GM23248 (cell line): ENCODE results near the gene VPS72. TPM values are rescaled to one million over a fixed set of nuclear protein-coding genes. Genes with fewer than 3 reads are reported as not detected.
A peak's percentile ranks its signal among the peaks of the same experiment; 100 is the strongest.

Experiments used
- DNase-seq: peaks from one replicate; pipeline ENCODE4 v3.0.0-alpha.2; 2015
- H2AFZ ChIP-seq: fragments of 200-600 bp; sonication (generic); 2 replicates; pipeline ENCODE4 v1.6.1; 2016; ENCODE audit warnings: antibody characterized with exemption
- H3F3A ChIP-seq: fragments of 200-600 bp; sonication (generic); 2 replicates; pipeline ENCODE4 v1.6.1; 2016; ENCODE audit warnings: mild to moderate bottlenecking, antibody characterized with exemption, mixed run types; ENCODE audit not compliant: insufficient read depth
- H3K27ac ChIP-seq: fragments of 200-600 bp; sonication (generic); 2 replicates; pipeline ENCODE4 v1.5.1; 2016; ENCODE audit warnings: mild to moderate bottlenecking
- H3K27me3 ChIP-seq: fragments of 200-600 bp; sonication (generic); replicated peaks from 2 replicates; pipeline ENCODE4 v1.6.1; 2016; ENCODE audit warnings: mild to moderate bottlenecking; ENCODE audit not compliant: insufficient read depth
- H3K36me3 ChIP-seq: fragments of 200-600 bp; sonication (generic); 2 replicates; pipeline ENCODE4 v1.6.1; 2016; ENCODE audit warnings: low read depth, mild to moderate bottlenecking
- H3K4me1 ChIP-seq: fragments of 200-600 bp; sonication (generic); 2 replicates; pipeline ENCODE4 v1.6.1; 2016; ENCODE audit warnings: mild to moderate bottlenecking; ENCODE audit not compliant: insufficient read depth
- H3K4me2 ChIP-seq: fragments of 200-600 bp; sonication (generic); one replicate; pipeline ENCODE4 v1.6.1; 2016; ENCODE audit warnings: mild to moderate bottlenecking; ENCODE audit not compliant: unreplicated experiment
- H3K4me3 ChIP-seq: fragments of 200-600 bp; sonication (generic); 2 replicates; pipeline ENCODE4 v1.5.1; 2016; ENCODE audit warnings: mild to moderate bottlenecking
- H3K79me2 ChIP-seq: fragments of 200-600 bp; sonication (generic); 2 replicates; pipeline ENCODE4 v1.6.1; 2016; ENCODE audit warnings: mild to moderate bottlenecking; ENCODE audit not compliant: insufficient read depth
- H3K9ac ChIP-seq: fragments of 200-600 bp; sonication (generic); 2 replicates; pipeline ENCODE4 v1.6.1; 2016; ENCODE audit warnings: mild to moderate bottlenecking
- H3K9me2 ChIP-seq: fragments of 200-600 bp; sonication (generic); 2 replicates; pipeline ENCODE4 v1.6.1; 2016; ENCODE audit warnings: mixed run types, mild to moderate bottlenecking, moderate library complexity; ENCODE audit not compliant: insufficient read depth
- H3K9me3 ChIP-seq: fragments of 200-600 bp; sonication (generic); one replicate; pipeline ENCODE4 v1.6.1; 2017; ENCODE audit warnings: low read depth
- H4K20me1 ChIP-seq: fragments of 200-600 bp; sonication (generic); 2 replicates; pipeline ENCODE4 v1.6.0; 2016; ENCODE audit not compliant: insufficient read depth
- EZH2 ChIP-seq: fragments of 200-600 bp; sonication (generic); IDR thresholded peaks from 2 replicates; pipeline ENCODE4 v1.6.1; 2018; ENCODE audit warnings: antibody characterized with exemption, mild to moderate bottlenecking; ENCODE audit not compliant: insufficient read depth, poor library complexity, severe bottlenecking
- EZH2phosphoT487 ChIP-seq: fragments of 200-600 bp; sonication (generic); IDR thresholded peaks from 2 replicates; pipeline ENCODE4 v1.6.1; 2018; ENCODE audit warnings: antibody characterized with exemption, moderate library complexity, mild to moderate bottlenecking, low read depth; ENCODE audit not compliant: insufficient read depth
- WGBS, 2 experiments: methylation state at CpG; one replicate each; pipeline ENCODE4 v1.1.6; 2015 to 2017; ENCODE audit warnings: low lambda C conversion rate in 2 of 2, low coverage in 1 of 2; ENCODE audit errors: missing lambda C conversion rate in 2 of 2; 5-methylcytosine and 5-hydroxymethylcytosine counted together
- in situ Hi-C: fragments of 300-500 bp; cut with MboI; formaldehyde crosslinking; loops from 2 replicates; pipeline ENCODE4 v1.15.0; 2020
- polyA plus RNA-seq: library from polyadenylated mRNA; unstranded; fragments of >200 nt; fragmentation: Nextera tagmentation; extraction: Ambion mirVana; gene quantifications from 2 replicates; pipeline ENCODE4 v1.2.1, GENCODE V29; 2016
- total RNA-seq: library from RNA; depleted of rRNA; stranded (reverse); fragments of >200 nt; shearing (Covaris generic); gene quantifications from 2 replicates; pipeline ENCODE4 v1.2.3, GENCODE V29; 2014; rRNA removed

The VPS72 gene
- total and polyA plus RNA-seq, 2 experiments from 2014 or later: 45.0 to 46.5 TPM

DNA sequence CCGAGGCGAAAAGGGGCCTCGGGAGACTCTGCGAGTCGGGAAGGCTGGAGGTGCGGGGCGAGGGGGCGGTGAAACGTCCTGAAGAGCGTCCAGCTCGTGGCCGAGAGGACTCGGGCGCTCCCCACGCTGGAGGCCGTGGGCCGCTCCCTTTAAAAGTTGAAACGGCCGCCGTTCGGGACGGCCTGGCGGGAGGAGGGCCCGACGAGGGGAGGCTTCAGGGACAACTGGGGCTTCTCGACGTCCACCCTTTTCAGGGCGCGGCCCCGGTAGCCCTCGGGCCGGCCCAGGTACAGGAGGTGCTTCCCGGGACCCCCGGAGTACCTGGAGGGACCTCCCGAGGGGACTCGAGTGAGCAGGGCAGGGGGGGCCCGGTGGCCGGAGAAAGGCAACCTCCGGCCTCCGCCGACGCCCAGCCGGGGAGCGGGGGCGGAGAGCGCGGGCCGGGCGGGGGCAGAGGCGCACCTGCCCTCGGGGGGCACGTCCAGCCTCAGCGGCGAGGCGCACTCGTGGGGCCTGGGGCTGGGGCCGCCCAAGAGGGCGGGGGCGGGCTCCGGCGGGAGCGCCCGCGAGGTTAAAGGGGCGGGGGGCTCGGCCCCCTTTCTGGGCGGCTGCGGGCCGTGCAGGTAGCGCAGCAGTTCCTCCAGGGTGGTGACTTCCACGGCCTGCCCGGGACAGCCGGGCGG is 57.5 kb downstream of the VPS72 start:
- Histone ChIP-seq H4K20me1 (no peaks in the 10 kb centered on the region), H3K27ac (no peak overlapping the region), H3K4me2 (no peak overlapping the region), H3K9me2 (no peaks in the 10 kb centered on the region), H3K9ac (no peak overlapping the region), H3K9me3 (no peaks in the 10 kb centered on the region), H3K36me3 (no peaks in the 10 kb centered on the region; the same call in 1 of the 2 replicates), H3K4me3 (no peak overlapping the region), H2AFZ (no peak overlapping the region), H3K79me2 (no peaks in the 10 kb centered on the region), H3F3A (peaks cover 10% of the 10 kb centered on the region; the same call in 1 of the 2 replicates), H3K27me3 (no peaks in the 10 kb centered on the region), H3K4me1 (no peaks in the 10 kb centered on the region)
- 92% methylated on average over 26 to 74 of the region's 74 CpGs for WGBS, 2 experiments
- in situ Hi-C loops: no loop called here
- TF ChIP-seq EZH2: no peak
- TF ChIP-seq EZH2phosphoT487: no peak
- no peak for DNase-seq

DNA sequence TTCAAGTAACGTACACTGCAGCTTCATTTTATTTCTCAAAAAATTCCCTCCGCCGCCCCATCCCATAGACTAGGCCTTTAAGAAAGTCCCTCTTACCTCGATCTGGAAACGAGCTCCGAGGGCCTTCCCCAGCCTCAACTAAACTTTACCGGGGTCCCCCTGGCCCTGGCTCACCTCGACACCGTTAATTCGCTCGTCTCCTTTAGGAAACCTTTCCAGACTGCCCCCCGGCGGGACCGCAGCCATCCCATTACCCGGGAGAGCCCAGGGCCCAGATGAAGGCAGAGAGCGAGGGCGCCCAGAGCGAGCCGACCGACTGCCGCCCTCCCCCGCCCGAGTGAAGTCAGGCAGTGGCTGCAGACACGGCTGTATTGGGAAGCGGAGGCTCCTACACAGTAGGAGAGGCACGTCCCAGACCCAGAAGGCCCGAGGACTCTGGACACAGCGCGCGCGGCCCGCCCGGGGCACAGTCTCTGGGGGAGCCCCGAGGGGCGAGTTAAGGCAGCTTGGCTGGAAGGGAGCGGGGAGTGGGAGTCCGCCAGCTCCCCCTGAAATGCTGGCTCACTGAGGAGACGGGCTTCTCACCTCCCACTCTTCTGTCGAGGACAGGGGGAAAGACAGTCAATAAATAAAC is 58.2 kb downstream of the VPS72 start:
- H3K36me3 ChIP-seq: no peaks in the 10 kb centered on the region; the same call in 1 of the 2 replicates
- no peaks in the 10 kb centered on the region for H3K4me1 ChIP-seq
- WGBS, 2 experiments: 35 to 37% methylated on average over 37 to 39 of the region's 39 CpGs
- DNase-seq: peak; percentile 30
- H3K27ac ChIP-seq: no peak overlapping the region
- no peaks in the 10 kb centered on the region for H4K20me1 ChIP-seq
- H3K4me2 ChIP-seq: peak overlapping the region; percentile 84
- H3K4me3 ChIP-seq: peak overlapping the region; percentile 66
- TF ChIP-seq EZH2 (no peak), EZH2phosphoT487 (no peak)
- H3K79me2 ChIP-seq: no peaks in the 10 kb centered on the region
- H3K9me3 ChIP-seq: no peaks in the 10 kb centered on the region
- H3K9me2 ChIP-seq: no peaks in the 10 kb centered on the region
- H3K27me3 ChIP-seq: no peaks in the 10 kb centered on the region
- H3K9ac ChIP-seq: peak overlapping the region; percentile 62
- H2AFZ ChIP-seq: peak overlapping the region; percentile 91
- H3F3A ChIP-seq: peaks cover 10% of the 10 kb centered on the region; the same call in 1 of the 2 replicates
- in situ Hi-C loops: no loop called here

DNA sequence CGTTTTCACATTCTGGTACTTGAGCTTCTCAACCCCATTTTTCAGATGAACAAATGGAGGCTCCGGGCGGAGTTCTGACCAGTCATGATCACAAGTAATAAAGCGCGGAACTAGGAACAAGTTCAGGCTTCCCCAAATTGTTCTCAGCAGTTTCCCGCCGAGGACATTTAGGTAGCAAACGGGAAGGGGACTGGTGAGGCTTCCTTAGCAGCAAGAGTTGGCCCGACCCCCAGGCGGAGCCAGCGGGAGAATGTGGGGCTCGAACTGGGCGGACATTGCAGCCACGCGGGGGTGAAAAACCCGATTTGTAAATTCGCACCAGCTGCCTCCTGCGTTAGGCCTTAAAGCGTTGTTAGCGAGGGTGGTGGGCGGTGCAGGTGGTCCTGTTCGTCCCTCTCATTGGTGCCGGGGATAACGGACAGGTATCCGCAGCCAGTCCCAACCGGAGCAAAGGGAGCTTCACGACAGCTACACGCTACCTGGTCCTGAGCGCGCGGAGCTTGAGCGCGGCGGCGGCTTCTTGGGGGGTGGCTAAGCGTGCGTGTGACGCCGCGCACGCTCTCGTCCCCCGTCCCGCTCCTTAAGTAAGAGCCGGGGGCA is 58.9 kb downstream of the VPS72 start:
- H3K4me3 ChIP-seq: peak overlapping the region; percentile 66
- no peaks in the 10 kb centered on the region for H3K4me1 ChIP-seq
- no peaks in the 10 kb centered on the region for H4K20me1 ChIP-seq
- in situ Hi-C loops: no loop called here
- no peak overlapping the region for H3K27ac ChIP-seq
- peak overlapping the region; percentile 84 for H3K4me2 ChIP-seq
- DNase-seq: peak; percentile 92
- 5 to 8% methylated on average over 41 to 45 of the region's 45 CpGs for WGBS, 2 experiments
- no peaks in the 10 kb centered on the region for H3K27me3 ChIP-seq
- H3F3A ChIP-seq: peaks cover 10% of the 10 kb centered on the region; the same call in 1 of the 2 replicates
- H3K9me2 ChIP-seq: no peaks in the 10 kb centered on the region
- TF ChIP-seq EZH2phosphoT487: no peak
- peak overlapping the region; percentile 91 for H2AFZ ChIP-seq
- H3K79me2 ChIP-seq: no peaks in the 10 kb centered on the region
- no peaks in the 10 kb centered on the region for H3K9me3 ChIP-seq
- peak overlapping the region; percentile 62 for H3K9ac ChIP-seq
- H3K36me3 ChIP-seq: no peaks in the 10 kb centered on the region; the same call in 1 of the 2 replicates

DNA sequence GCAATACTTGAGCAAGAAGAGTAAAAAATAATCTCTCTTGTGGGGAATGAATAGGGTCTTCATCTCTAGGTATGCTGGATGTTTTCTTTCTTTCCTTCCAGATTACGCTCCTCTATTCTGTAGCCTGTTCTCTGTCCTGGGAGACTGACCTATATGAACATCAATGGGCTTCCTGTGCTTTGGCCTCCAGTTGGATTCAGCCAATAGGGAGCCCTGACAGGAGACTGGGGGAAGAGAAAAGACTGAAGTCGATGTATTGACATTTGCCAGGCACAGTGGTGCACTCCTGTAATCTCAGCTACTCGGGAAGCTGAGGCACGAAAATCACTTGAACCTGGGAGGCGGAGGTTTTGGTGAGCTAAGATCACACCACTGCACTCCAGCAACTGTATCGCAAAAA is 61.2 kb downstream of the VPS72 start:
- Histone ChIP-seq H3K27ac (no peak overlapping the region), H3K4me2 (no peak overlapping the region), H3K79me2 (no peaks in the 10 kb centered on the region), H3K4me1 (no peaks in the 10 kb centered on the region), H4K20me1 (no peaks in the 10 kb centered on the region), H3K9ac (no peak overlapping the region), H3K4me3 (no peak overlapping the region), H2AFZ (no peak overlapping the region), H3K36me3 (no peaks in the 10 kb centered on the region; the same call in 1 of the 2 replicates), H3F3A (peaks cover 10% of the 10 kb centered on the region; the same call in 1 of the 2 replicates), H3K9me3 (no peaks in the 10 kb centered on the region), H3K9me2 (no peaks in the 10 kb centered on the region), H3K27me3 (no peaks in the 10 kb centered on the region)
- in situ Hi-C loops: no loop called here
- DNase-seq: no peak
- TF ChIP-seq EZH2phosphoT487 (no peak), EZH2 (no peak)
- WGBS, 2 experiments: 59 to 64% methylated on average over 6 of the region's 6 CpGs

Other genes starting within 250 kb of the VPS72 start
- 124 and 148 TPM in 2 replicates for gene CERS2, start 215.4 kb downstream of the VPS72 start, total RNA-seq
- gene CERS2, start 215.4 kb downstream of the VPS72 start, polyA plus RNA-seq: 201 and 202 TPM in 2 replicates
- gene ANXA9, start 207.9 kb downstream of the VPS72 start, total RNA-seq: not detected in 2 replicates
- gene ANXA9, start 207.9 kb downstream of the VPS72 start, polyA plus RNA-seq: 0.16 and 0.26 TPM in 2 replicates
- gene MINDY1, start 183.3 kb downstream of the VPS72 start, total RNA-seq: 7.7 and 9.1 TPM in 2 replicates
- 4.6 and 6.1 TPM in 2 replicates for gene MINDY1, start 183.3 kb downstream of the VPS72 start, polyA plus RNA-seq
- 7.2 and 10.5 TPM in 2 replicates for gene PRUNE1, start 181.7 kb downstream of the VPS72 start, total RNA-seq
- 9.0 and 10.8 TPM in 2 replicates for gene PRUNE1, start 181.7 kb downstream of the VPS72 start, polyA plus RNA-seq
- not detected in 2 replicates for gene BNIPL, start 153.6 kb downstream of the VPS72 start, total RNA-seq
- 0.09 TPM in 1 of 2 replicates, not detected in the other for gene BNIPL, start 153.6 kb downstream of the VPS72 start, polyA plus RNA-seq
- gene C1orf56, start 142.4 kb downstream of the VPS72 start, total RNA-seq: 1.0 and 2.8 TPM in 2 replicates
- 15.8 and 17.7 TPM in 2 replicates for gene C1orf56, start 142.4 kb downstream of the VPS72 start, polyA plus RNA-seq
- 52.2 and 63.2 TPM in 2 replicates for gene CDC42SE1, start 130.6 kb downstream of the VPS72 start, total RNA-seq
- gene CDC42SE1, start 130.6 kb downstream of the VPS72 start, polyA plus RNA-seq: 17.3 and 18.2 TPM in 2 replicates
- gene MLLT11, start 129.8 kb downstream of the VPS72 start, total RNA-seq: 1.9 and 3.7 TPM in 2 replicates
- gene MLLT11, start 129.8 kb downstream of the VPS72 start, polyA plus RNA-seq: 7.3 and 7.7 TPM in 2 replicates
- 14.7 and 14.9 TPM in 2 replicates for gene GABPB2, start 119.4 kb downstream of the VPS72 start, total RNA-seq
- 7.4 and 8.4 TPM in 2 replicates for gene GABPB2, start 119.4 kb downstream of the VPS72 start, polyA plus RNA-seq
- gene SEMA6C, start 43.6 kb downstream of the VPS72 start, total RNA-seq: 1.4 and 3.8 TPM in 2 replicates
- 0.58 and 1.1 TPM in 2 replicates for gene SEMA6C, start 43.6 kb downstream of the VPS72 start, polyA plus RNA-seq
- not detected in 2 replicates for gene TNFAIP8L2, start 33.5 kb downstream of the VPS72 start, total RNA-seq
- gene TNFAIP8L2, start 33.5 kb downstream of the VPS72 start, polyA plus RNA-seq: not detected in 2 replicates
- 7.1 and 11.5 TPM in 2 replicates for gene LYSMD1, start 24.3 kb downstream of the VPS72 start, total RNA-seq
- 3.4 and 4.4 TPM in 2 replicates for gene LYSMD1, start 24.3 kb downstream of the VPS72 start, polyA plus RNA-seq
- gene SCNM1, start 24.1 kb downstream of the VPS72 start, total RNA-seq: 27.7 and 35.2 TPM in 2 replicates
- 73.3 and 77.4 TPM in 2 replicates for gene SCNM1, start 24.1 kb downstream of the VPS72 start, polyA plus RNA-seq
- not detected in 2 replicates for gene TMOD4, start 14.2 kb downstream of the VPS72 start, total RNA-seq
- 0.24 TPM in 1 of 2 replicates, not detected in the other for gene TMOD4, start 14.2 kb downstream of the VPS72 start, polyA plus RNA-seq
- gene PIP5K1A, start 8.4 kb upstream of the VPS72 start, total RNA-seq: 53.5 and 62.8 TPM in 2 replicates
- gene PIP5K1A, start 8.4 kb upstream of the VPS72 start, polyA plus RNA-seq: 33.9 and 35.1 TPM in 2 replicates
- 130 and 164 TPM in 2 replicates for gene PSMD4, start 64.5 kb upstream of the VPS72 start, total RNA-seq
- gene PSMD4, start 64.5 kb upstream of the VPS72 start, polyA plus RNA-seq: 166 and 175 TPM in 2 replicates
- 16.9 and 21.5 TPM in 2 replicates for gene ZNF687, start 92.1 kb upstream of the VPS72 start, total RNA-seq
- 3.0 and 3.6 TPM in 2 replicates for gene ZNF687, start 92.1 kb upstream of the VPS72 start, polyA plus RNA-seq
- 51.7 and 65.9 TPM in 2 replicates for gene PI4KB, start 137.2 kb upstream of the VPS72 start, total RNA-seq
- 47.5 and 50.2 TPM in 2 replicates for gene PI4KB, start 137.2 kb upstream of the VPS72 start, polyA plus RNA-seq
- 14.4 and 20.0 TPM in 2 replicates for gene RFX5, start 157.1 kb upstream of the VPS72 start, total RNA-seq
- 11.0 and 11.3 TPM in 2 replicates for gene RFX5, start 157.1 kb upstream of the VPS72 start, polyA plus RNA-seq
- gene SELENBP1, start 182.5 kb upstream of the VPS72 start, total RNA-seq: 3.5 and 4.0 TPM in 2 replicates
- gene SELENBP1, start 182.5 kb upstream of the VPS72 start, polyA plus RNA-seq: 3.0 and 3.8 TPM in 2 replicates
- 214 and 262 TPM in 2 replicates for gene PSMB4, start 209.4 kb upstream of the VPS72 start, total RNA-seq
- 186 and 193 TPM in 2 replicates for gene PSMB4, start 209.4 kb upstream of the VPS72 start, polyA plus RNA-seq